Measurements from ENCODE around the gene ATXN7L2.

- TF ChIP-seq CTCF (IDR thresholded peaks at IDR 0.05) (peak; percentile 86 to 90 (median 89)), POLR2A (IDR thresholded peaks at IDR 0.05) (no peak)
These were observed 10.3 kb downstream of the ATXN7L2 start, which contains the start of gene CYB561D1 for GRCh38 chr1:109493805-109494539.
